ENCODE data around the gene ADORA1. TPM values are rescaled to one million over a fixed set of nuclear protein-coding genes. Genes with fewer than 3 reads are reported as not detected.
A peak's percentile ranks its signal among the peaks of the same experiment; 100 is the strongest.

The ADORA1 gene
- total and polyA plus RNA-seq, 2 donors (not counting 1 experiment from before 2014, with no cell fraction given), result not detected

GRCh38 chr1:203172184-203173010 is 44.9 kb downstream of the ADORA1 start:
- H2AFZ ChIP-seq (ENCODE audit: insufficient read depth, low read depth, low read length, poor library complexity, severe bottlenecking), result no peak overlapping the region
- ATAC-seq (ENCODE audit: low read depth), result no peak
- Mint-ChIP-seq H3K27ac (no peak overlapping the region), H3K4me1 (peaks cover 1% of the 10 kb centered on the region), H3K27me3 (peaks cover 7% of the 10 kb centered on the region), H3K9me3 (ENCODE audit: insufficient read depth) (no peaks in the 10 kb centered on the region), H3K4me3 (no peak overlapping the region)
- H3K27ac ChIP-seq (ENCODE audit: low read length in 2 of 2), result no peak overlapping the region
- H3K4me1 ChIP-seq (ENCODE audit: control insufficient read depth in 2 of 2, insufficient read depth in 2 of 2, low read length in 2 of 2), result peaks cover 0 to 8% of the 10 kb centered on the region in 2 donors
- CTCF ChIA-PET, result interaction anchor here (0.6 to 2.6 kb wide), 7 partner anchors 9 to 661 kb away, joined by 3 to 18 read pairs (median 4); no protein-coding TSS in a partner anchor
- 56% methylated on average over 7 of the region's 8 CpGs for WGBS (ENCODE audit: insufficient coverage)
- no peak overlapping the region for H3K9ac ChIP-seq (ENCODE audit: low read length)
- POLR2A ChIA-PET, result no interaction called here
- TF ChIP-seq EZH2 (IDR thresholded peaks at IDR 0.05; ENCODE audit: borderline replicate concordance, insufficient read depth, low read depth, low read length, poor library complexity, severe bottlenecking) (no peak), CTCF (IDR thresholded peaks at IDR 0.05) (peak; percentile 70)
- no peak overlapping the region for H3K4me2 ChIP-seq (replicated peaks; ENCODE audit: low read depth, low read length, poor library complexity, severe bottlenecking)
- intact Hi-C loops (cut with micrococcal nuclease), result no loop called here
- peaks cover 0 to 6% (median 0%) of the 10 kb centered on the region in 4 experiments for H3K27me3 ChIP-seq (replicated peaks in 1 of 4; ENCODE audit: control extremely low read depth in 1 of 4, control insufficient read depth in 3 of 4, insufficient read depth in 4 of 4, low read length in 3 of 4)
- peak; percentile 45 for DNase-seq
- no peaks in the 10 kb centered on the region for H3K36me3 ChIP-seq (replicated peaks in 1 of 2; ENCODE audit: control extremely low read depth in 1 of 2, control insufficient read depth in 1 of 2, extremely low read depth in 1 of 2, insufficient read depth in 2 of 2, low read length in 1 of 2)
- no peaks in the 10 kb centered on the region for H4K20me1 ChIP-seq (ENCODE audit: control insufficient read depth, insufficient read depth, low read length, poor library complexity, severe bottlenecking)
- peaks cover 0 to 7% (median 0%) of the 10 kb centered on the region in 3 donors for H3K9me3 ChIP-seq (ENCODE audit: control extremely low read depth in 1 of 3, control insufficient read depth in 2 of 3, insufficient read depth in 1 of 3, low read length in 2 of 3)
- H3K79me2 ChIP-seq (ENCODE audit: control insufficient read depth, insufficient read depth, low read length), result no peaks in the 10 kb centered on the region
- H3K4me3 ChIP-seq (ENCODE audit: control extremely low read depth in 1 of 5, extremely low read depth in 1 of 5, insufficient read depth in 1 of 5, low read depth in 2 of 5, low read length in 4 of 5), result no peak overlapping the region

GRCh38 chr1:203173011-203173555 is 45.6 kb downstream of the ADORA1 start:
- Mint-ChIP-seq H3K9me3 (ENCODE audit: insufficient read depth) (no peaks in the 10 kb centered on the region), H3K4me3 (no peak overlapping the region), H3K4me1 (peaks cover 1% of the 10 kb centered on the region), H3K27ac (no peak overlapping the region), H3K27me3 (peaks cover 7% of the 10 kb centered on the region)
- Histone ChIP-seq H3K4me1 (ENCODE audit: control insufficient read depth in 2 of 2, insufficient read depth in 2 of 2, low read length in 2 of 2) (peaks cover 0 to 8% of the 10 kb centered on the region in 2 donors), H4K20me1 (ENCODE audit: control insufficient read depth, insufficient read depth, low read length, poor library complexity, severe bottlenecking) (no peaks in the 10 kb centered on the region), H3K27ac (ENCODE audit: low read length in 2 of 2) (no peak overlapping the region), H2AFZ (ENCODE audit: insufficient read depth, low read depth, low read length, poor library complexity, severe bottlenecking) (no peak overlapping the region), H3K9me3 (ENCODE audit: control extremely low read depth in 1 of 3, control insufficient read depth in 2 of 3, insufficient read depth in 1 of 3, low read length in 2 of 3) (peaks cover 0 to 7% (median 0%) of the 10 kb centered on the region in 3 donors), H3K27me3 (replicated peaks in 1 of 4; ENCODE audit: control extremely low read depth in 1 of 4, control insufficient read depth in 3 of 4, insufficient read depth in 4 of 4, low read length in 3 of 4) (peaks cover 0 to 6% (median 0%) of the 10 kb centered on the region in 4 experiments), H3K9ac (ENCODE audit: low read length) (no peak overlapping the region), H3K4me3 (ENCODE audit: control extremely low read depth in 1 of 5, extremely low read depth in 1 of 5, insufficient read depth in 1 of 5, low read depth in 2 of 5, low read length in 4 of 5) (no peak overlapping the region), H3K36me3 (replicated peaks in 1 of 2; ENCODE audit: control extremely low read depth in 1 of 2, control insufficient read depth in 1 of 2, extremely low read depth in 1 of 2, insufficient read depth in 2 of 2, low read length in 1 of 2) (no peaks in the 10 kb centered on the region), H3K4me2 (replicated peaks; ENCODE audit: low read depth, low read length, poor library complexity, severe bottlenecking) (no peak overlapping the region), H3K79me2 (ENCODE audit: control insufficient read depth, insufficient read depth, low read length) (no peaks in the 10 kb centered on the region)
- ATAC-seq (ENCODE audit: low read depth) (no peak), DNase-seq (no peak)
- intact Hi-C loops (cut with micrococcal nuclease), result no loop called here
- TF ChIP-seq EZH2 (IDR thresholded peaks at IDR 0.05; ENCODE audit: borderline replicate concordance, insufficient read depth, low read depth, low read length, poor library complexity, severe bottlenecking) (no peak), CTCF (IDR thresholded peaks at IDR 0.05) (no peak)
- WGBS (ENCODE audit: insufficient coverage), result 60% methylated on average over 2 of the region's 2 CpGs
- CTCF ChIA-PET, result interaction anchor here (0.7 to 2.6 kb wide), 5 partner anchors 9 to 554 kb away, joined by 3 to 18 read pairs (median 3); no protein-coding TSS in a partner anchor
- POLR2A ChIA-PET, result no interaction called here

All from B cell (primary cell).